MM.1S (cell line): ENCODE measurements around the gene NDUFA5.

Source experiments
- EZH2 ChIP-seq: fragments of 300-600 bp; sonication (generic); optimal IDR thresholded peaks from 2 replicates; pipeline ENCODE3; 2017; ENCODE audit warnings: low read depth, mild to moderate bottlenecking, antibody characterized with exemption, low read length, mixed read lengths
- EZH2phosphoT487 ChIP-seq: fragments of 300-600 bp; sonication (generic); IDR thresholded peaks from 2 replicates; pipeline ENCODE4 v1.6.1; 2018; ENCODE audit warnings: antibody characterized with exemption, low read length
- TF ChIP-seq, protein P1 (sequence below): fragments of 300-600 bp; sonication (generic); IDR thresholded peaks from 2 replicates; pipeline ENCODE4 v1.5.1; 2016; ENCODE audit warnings: antibody characterized with exemption, low read length, mixed read lengths

GRCh38 chr7:123534383-123535260 is 23.0 kb downstream of the NDUFA5 start, which contains the start of gene IQUB:
- TF ChIP-seq, protein P1, sequence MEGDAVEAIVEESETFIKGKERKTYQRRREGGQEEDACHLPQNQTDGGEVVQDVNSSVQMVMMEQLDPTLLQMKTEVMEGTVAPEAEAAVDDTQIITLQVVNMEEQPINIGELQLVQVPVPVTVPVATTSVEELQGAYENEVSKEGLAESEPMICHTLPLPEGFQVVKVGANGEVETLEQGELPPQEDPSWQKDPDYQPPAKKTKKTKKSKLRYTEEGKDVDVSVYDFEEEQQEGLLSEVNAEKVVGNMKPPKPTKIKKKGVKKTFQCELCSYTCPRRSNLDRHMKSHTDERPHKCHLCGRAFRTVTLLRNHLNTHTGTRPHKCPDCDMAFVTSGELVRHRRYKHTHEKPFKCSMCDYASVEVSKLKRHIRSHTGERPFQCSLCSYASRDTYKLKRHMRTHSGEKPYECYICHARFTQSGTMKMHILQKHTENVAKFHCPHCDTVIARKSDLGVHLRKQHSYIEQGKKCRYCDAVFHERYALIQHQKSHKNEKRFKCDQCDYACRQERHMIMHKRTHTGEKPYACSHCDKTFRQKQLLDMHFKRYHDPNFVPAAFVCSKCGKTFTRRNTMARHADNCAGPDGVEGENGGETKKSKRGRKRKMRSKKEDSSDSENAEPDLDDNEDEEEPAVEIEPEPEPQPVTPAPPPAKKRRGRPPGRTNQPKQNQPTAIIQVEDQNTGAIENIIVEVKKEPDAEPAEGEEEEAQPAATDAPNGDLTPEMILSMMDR, result no peak
- TF ChIP-seq EZH2 (no peak), EZH2phosphoT487 (no peak)
